SK-N-SH treated with all-trans-retinoic acid at 6 μM for 48 hours (cell line): ENCODE results near the gene UBE2U.
A peak's percentile ranks its signal among the peaks of the same experiment; 100 is the strongest.
"Not testable (repeated sequence)": the region's sequence is repeated elsewhere in the genome, so short reads cannot be mapped to it uniquely, and the experiment has no call there.

Source experiments
- ATAC-seq: fragments of 200-7000 bp; cut with Tn5 transposase; 3 replicates; pipeline ENCODE4 v1.9.1; 2020; ENCODE audit warnings: mild to moderate bottlenecking, moderate library complexity
- ARNTL ChIP-seq: fragments of 450-650 bp; formaldehyde crosslinking; IDR thresholded peaks from 2 replicates; pipeline ENCODE4 v1.5.0; 2020; ENCODE audit warnings: low read depth, mild to moderate bottlenecking, moderate library complexity, borderline replicate concordance
- CREB5 ChIP-seq: fragments of 250-450 bp; sonication (Bioruptor Pico); IDR thresholded peaks from 2 replicates; pipeline ENCODE4 v1.5.1; 2020; ENCODE audit warnings: low read depth, mild to moderate bottlenecking, moderate library complexity
- CSDC2 ChIP-seq: fragments of 250-450 bp; sonication (Bioruptor Pico); IDR thresholded peaks from 2 replicates; pipeline ENCODE4 v1.5.0; 2020; ENCODE audit warnings: mild to moderate bottlenecking, moderate library complexity
- CSRNP3 ChIP-seq: fragments of 250-450 bp; sonication (Bioruptor Pico); IDR thresholded peaks from 2 replicates; pipeline ENCODE4 v1.5.1; 2021; ENCODE audit warnings: mild to moderate bottlenecking, moderate library complexity
- ESRRG ChIP-seq: fragments of 250-450 bp; sonication (Bioruptor Pico); IDR thresholded peaks from 2 replicates; pipeline ENCODE4 v1.6.1; 2021; ENCODE audit warnings: mild to moderate bottlenecking
- GLIS3 ChIP-seq: fragments of 250-450 bp; sonication (Bioruptor Pico); IDR thresholded peaks from 2 replicates; pipeline ENCODE4 v1.5.0; 2020; ENCODE audit warnings: mild to moderate bottlenecking, moderate library complexity
- ISL1 ChIP-seq: fragments of 250-450 bp; sonication (Bioruptor Pico); IDR thresholded peaks from 2 replicates; pipeline ENCODE4 v2.1.2; 2022; ENCODE audit warnings: mild to moderate bottlenecking, moderate library complexity
- OSR1 ChIP-seq: fragments of 250-450 bp; sonication (Bioruptor Pico); IDR thresholded peaks from 2 replicates; pipeline ENCODE4 v1.8.0; 2022; ENCODE audit warnings: moderate library complexity, mild to moderate bottlenecking, inconsistent platforms
- PATZ1 ChIP-seq: fragments of 250-450 bp; sonication (Bioruptor Pico); IDR thresholded peaks from 2 replicates; pipeline ENCODE4 v1.8.0; 2020; ENCODE audit warnings: mild to moderate bottlenecking, moderate library complexity, borderline replicate concordance
- POU6F1 ChIP-seq: fragments of 250-450 bp; sonication (Bioruptor Pico); IDR thresholded peaks from 2 replicates; pipeline ENCODE4 v1.8.0; 2021; ENCODE audit warnings: low read depth, mild to moderate bottlenecking, moderate library complexity, borderline replicate concordance
- PPARA ChIP-seq: fragments of 250-450 bp; sonication (Bioruptor Pico); IDR thresholded peaks from 2 replicates; pipeline ENCODE4 v1.5.0; 2020; ENCODE audit warnings: mild to moderate bottlenecking, borderline replicate concordance
- RARB ChIP-seq: fragments of 250-450 bp; sonication (Bioruptor Pico); IDR thresholded peaks from 2 replicates; pipeline ENCODE4 v1.8.0; 2021; ENCODE audit warnings: mild to moderate bottlenecking, moderate library complexity
- SNAI2 ChIP-seq: fragments of 250-450 bp; sonication (Bioruptor Pico); IDR thresholded peaks from 2 replicates; pipeline ENCODE4 v1.5.0; 2020; ENCODE audit warnings: mild to moderate bottlenecking, moderate library complexity
- TCF4 ChIP-seq: fragments of 250-450 bp; sonication (Bioruptor Pico); IDR thresholded peaks from 2 replicates; pipeline ENCODE4 v1.8.0; 2021; ENCODE audit warnings: mild to moderate bottlenecking, moderate library complexity, borderline replicate concordance
- TOX ChIP-seq: fragments of 250-450 bp; sonication (Bioruptor Pico); IDR thresholded peaks from 2 replicates; pipeline ENCODE4 v1.8.0; 2021; ENCODE audit warnings: mild to moderate bottlenecking, moderate library complexity, borderline replicate concordance
- ZC3H10 ChIP-seq: fragments of 250-450 bp; sonication (Bioruptor Pico); IDR thresholded peaks from 2 replicates; pipeline ENCODE4 v1.5.1; 2021; ENCODE audit warnings: mild to moderate bottlenecking, moderate library complexity
- ZFP3 ChIP-seq: fragments of 250-450 bp; sonication (Bioruptor Pico); IDR thresholded peaks from 2 replicates; pipeline ENCODE4 v1.5.0; 2020; ENCODE audit warnings: mild to moderate bottlenecking, moderate library complexity
- ZFP30 ChIP-seq: fragments of 450-650 bp; formaldehyde crosslinking; IDR thresholded peaks from 2 replicates; pipeline ENCODE4 v1.5.0; 2022; ENCODE audit warnings: mild to moderate bottlenecking, moderate library complexity
- ZNF70 ChIP-seq: fragments of 450-650 bp; formaldehyde crosslinking; IDR thresholded peaks from 2 replicates; pipeline ENCODE4 v1.5.0; 2020; ENCODE audit warnings: mild to moderate bottlenecking, moderate library complexity
- ZNF8 ChIP-seq: fragments of 450-650 bp; formaldehyde crosslinking; IDR thresholded peaks from 2 replicates; pipeline ENCODE4 v1.5.0; 2020; ENCODE audit warnings: mild to moderate bottlenecking, moderate library complexity

The UBE2U gene

GRCh38 chr1:64243757-64244080 lies 40.3 kb downstream of the UBE2U start:
- peak; percentile 77 for ATAC-seq
- TF ChIP-seq ESRRG (CRISPR knock-in tag) (0 out of 2 replicates have a peak, but pooled peaks have one; percentile 79), ISL1 (peak; percentile 46), ZC3H10 (no peak), PATZ1 (CRISPR knock-in tag) (no peak), PPARA (CRISPR knock-in tag) (no peak)
- TF ChIP-seq, all 23 proteins: peak for 2

GRCh38 chr1:64245495-64245894 lies 42.1 kb downstream of the UBE2U start:
- TF ChIP-seq GLIS3, result no peak
- TF ChIP-seq SNAI2 (CRISPR knock-in tag), result no peak
- TF ChIP-seq CSDC2, result no peak
- no peak for TF ChIP-seq ISL1
- TF ChIP-seq TOX (CRISPR knock-in tag), result no peak
- ATAC-seq, result no peak

GRCh38 chr1:64246294-64246917 lies 43.0 kb downstream of the UBE2U start:
- ATAC-seq, result peak; percentile 65
- TF ChIP-seq PPARA (CRISPR knock-in tag) (no peak), RARB (CRISPR knock-in tag) (no peak), ARNTL (CRISPR knock-in tag) (no peak), ZFP3 (CRISPR knock-in tag) (no peak), ZNF70 (CRISPR knock-in tag) (no peak), ZNF8 (no peak), OSR1 (CRISPR knock-in tag) (no peak), TCF4 (CRISPR knock-in tag) (no peak), ZC3H10 (no peak), CSDC2 (no peak), POU6F1 (CRISPR knock-in tag) (no peak), ISL1 (no peak), CSRNP3 (no peak), PATZ1 (CRISPR knock-in tag) (no peak), SNAI2 (CRISPR knock-in tag) (no peak)

- no peak for TF ChIP-seq TCF4 (CRISPR knock-in tag)
- TF ChIP-seq ZFP30 (CRISPR knock-in tag), result no peak
- no peak for TF ChIP-seq GLIS3
- TF ChIP-seq ISL1, result no peak
- TF ChIP-seq OSR1 (CRISPR knock-in tag), result no peak
- no peak for TF ChIP-seq ZNF70 (CRISPR knock-in tag)
- no peak for TF ChIP-seq CSRNP3
- no peak for TF ChIP-seq PPARA (CRISPR knock-in tag)
- no peak for TF ChIP-seq RARB (CRISPR knock-in tag)
- no peak for TF ChIP-seq CSDC2
- no peak for TF ChIP-seq ZC3H10
- no peak for TF ChIP-seq ARNTL (CRISPR knock-in tag)
- no peak for TF ChIP-seq ESRRG (CRISPR knock-in tag)
- no peak for TF ChIP-seq CREB5 (CRISPR knock-in tag)
- no peak for ATAC-seq
Measured at GRCh38 chr1:64248065-64248464, 44.6 kb downstream of the UBE2U start.

- not testable (repeated sequence) for ATAC-seq
Measured at GRCh38 chr1:64250472-64250871, 47.0 kb downstream of the UBE2U start.
